GM12878 (cell line): Measurements from ENCODE around the gene ELL2. TPM values are rescaled to one million over a fixed set of nuclear protein-coding genes. Genes with fewer than 3 reads are reported as not detected.
A peak's percentile ranks its signal among the peaks of the same experiment; 100 is the strongest.

Experiments used
- ATAC-seq: fragments of 200-7000 bp; cut with Tn5 transposase; 3 replicates; pipeline ENCODE4 v1.9.1; 2020; ENCODE audit warnings: mild to moderate bottlenecking, moderate library complexity
- BruUV-seq: library from RNA; stranded (reverse); fragments of 400-500 nt; replicated peaks from 2 replicates; lab custom pipeline; 2021; lab: Mats Ljungman, UMichigan
- CTCF ChIA-PET: fragments of 300-600 bp; sonication (Branson Sonifier 250); formaldehyde crosslinking; extraction: SDS; loops from one replicate; lab custom pipeline; 2021; ENCODE audit warnings: inconsistent platforms; lab: Yijun Ruan, JAX
- POLR2A ChIA-PET: fragments of 350-600 bp; formaldehyde crosslinking; extraction: SDS; loops from one replicate; lab custom pipeline; 2021; ENCODE audit warnings: inconsistent platforms; lab: Charles Lee
- RAD21 ChIA-PET: fragments of 300-600 bp; sonication (Branson Sonifier 250); formaldehyde crosslinking; loops from one replicate; lab custom pipeline; 2023; ENCODE audit warnings: antibody characterized with exemption; ENCODE audit not compliant: unreplicated experiment; lab: Charles Lee
- SMC1A ChIA-PET: fragments of 300-600 bp; sonication (Branson Sonifier 250); formaldehyde crosslinking; loops from one replicate; lab custom pipeline; 2023; ENCODE audit not compliant: unreplicated experiment, uncharacterized antibody; lab: Charles Lee
- DNase-seq: peaks from one replicate; pipeline ENCODE4 v3.0.0-alpha.2; 2011; ENCODE audit warnings: low read depth, low spot score
- FAIRE-seq: peaks from 3 replicates; lab custom pipeline; 2011; peaks lifted over from hg19 to GRCh38; lab: Jason Lieb, UNC
- H2AFZ ChIP-seq: 2 replicates; pipeline ENCODE4 v1.6.0; 2011; ENCODE audit warnings: low read depth, low read length, control low read depth; ENCODE audit not compliant: control insufficient read depth
- H3K27ac ChIP-seq: 2 replicates; pipeline ENCODE4 v1.5.1; 2011; ENCODE audit warnings: control low read depth; ENCODE audit not compliant: control insufficient read depth, insufficient read depth
- H3K27me3 ChIP-seq, 2 experiments: replicated peaks in 1 of 2; 2 replicates each; pipeline versions ENCODE4 v1.6.0 to v1.6.1; 2011; ENCODE audit warnings: low read length in 1 of 2; ENCODE audit not compliant: control insufficient read depth in 2 of 2, insufficient read depth in 2 of 2
- H3K36me3 ChIP-seq, 2 experiments: 2 replicates each; pipeline ENCODE4 v1.5.1; 2011; ENCODE audit warnings: low read length in 1 of 2; ENCODE audit not compliant: control insufficient read depth in 2 of 2, insufficient read depth in 2 of 2
- H3K4me1 ChIP-seq: 2 replicates; pipeline ENCODE4 v1.6.1; 2011; ENCODE audit warnings: mild to moderate bottlenecking, low read length, moderate library complexity, mixed read lengths; ENCODE audit not compliant: control insufficient read depth, insufficient read depth
- H3K4me2 ChIP-seq: 2 replicates; pipeline ENCODE4 v1.6.0; 2011; ENCODE audit warnings: control low read depth; ENCODE audit not compliant: control insufficient read depth, insufficient read depth
- H3K4me3 ChIP-seq: fragments of 200-600 bp; sonication (generic); 2 replicates; pipeline ENCODE4 v1.5.1; 2016
- H3K79me2 ChIP-seq: 2 replicates; pipeline ENCODE4 v1.6.0; 2011; ENCODE audit warnings: low read length; ENCODE audit not compliant: control insufficient read depth, insufficient read depth
- H3K9ac ChIP-seq: 2 replicates; pipeline ENCODE4 v1.8.0; 2011; ENCODE audit warnings: low read length, control low read depth, mixed read lengths; ENCODE audit not compliant: control insufficient read depth, insufficient read depth
- H3K9me3 ChIP-seq: replicated peaks from 3 replicates; pipeline ENCODE4 v1.5.1; 2011; ENCODE audit warnings: mild to moderate bottlenecking, low read length; ENCODE audit not compliant: control insufficient read depth, insufficient read depth
- H4K20me1 ChIP-seq: 2 replicates; pipeline ENCODE4 v1.6.0; 2011; ENCODE audit not compliant: control insufficient read depth, insufficient read depth
- BACH1 ChIP-seq: fragments of 450-650 bp; IDR thresholded peaks from 2 replicates; pipeline ENCODE4 v1.6.1; 2017; ENCODE audit warnings: mild to moderate bottlenecking, borderline replicate concordance
- BCL11A ChIP-seq: IDR thresholded peaks from 2 replicates; pipeline ENCODE4 v1.6.1; 2011; ENCODE audit warnings: low read depth, low read length
- BHLHE40 ChIP-seq, 2 experiments: fragments of 450-650 bp in 1 of 2; IDR thresholded peaks; 2 replicates each; pipeline ENCODE4 v1.6.1; 2011 to 2017; ENCODE audit warnings: low read depth in 2 of 2, borderline replicate concordance in 1 of 2, improper control_type of control experiment in 1 of 2, low read length in 1 of 2, mild to moderate bottlenecking in 1 of 2
- CBX5 ChIP-seq: sonication (generic); IDR thresholded peaks from 2 replicates; pipeline ENCODE4 v1.6.1; 2016; ENCODE audit warnings: low read depth, moderate library complexity, mild to moderate bottlenecking, inconsistent platforms
- CHD4 ChIP-seq: fragments of 200-600 bp; sonication (generic); IDR thresholded peaks from 2 replicates; pipeline ENCODE4 v1.6.1; 2016; ENCODE audit warnings: mild to moderate bottlenecking
- E2F4 ChIP-seq: IDR thresholded peaks from 2 replicates; pipeline ENCODE4 v1.6.1; 2012; ENCODE audit warnings: low read depth, low read length, improper control_type of control experiment
- FOS ChIP-seq: IDR thresholded peaks from 3 replicates; pipeline ENCODE4 v1.6.1; 2011; ENCODE audit warnings: borderline replicate concordance; ENCODE audit not compliant: insufficient read length; ENCODE audit errors: extremely low read depth
- HDAC6 ChIP-seq: fragments of 200-600 bp; sonication (generic); IDR thresholded peaks from one replicate; pipeline ENCODE4 v1.8.0; 2017; ENCODE audit warnings: antibody characterized with exemption; ENCODE audit not compliant: unreplicated experiment
- KLF5 ChIP-seq: fragments of 450-650 bp; IDR thresholded peaks from 2 replicates; pipeline ENCODE4 v1.6.1; 2014; ENCODE audit warnings: mild to moderate bottlenecking; ENCODE audit not compliant: partially characterized antibody
- MYB ChIP-seq: fragments of 150-350 bp; IDR thresholded peaks from 2 replicates; pipeline ENCODE4 v1.6.1; 2014; ENCODE audit warnings: mild to moderate bottlenecking, low read depth, low read length, borderline replicate concordance
- PAX8 ChIP-seq: fragments of 450-650 bp; IDR thresholded peaks from 2 replicates; pipeline ENCODE4 v1.6.1; 2017; ENCODE audit warnings: mild to moderate bottlenecking, moderate library complexity
- SIN3A ChIP-seq: IDR thresholded peaks from 2 replicates; pipeline ENCODE4 v1.6.1; 2012; ENCODE audit warnings: low read depth, low read length, improper control_type of control experiment
- SUZ12 ChIP-seq: fragments of 200-600 bp; sonication (generic); IDR thresholded peaks from one replicate; pipeline ENCODE4 v1.6.1; 2018; ENCODE audit warnings: antibody characterized with exemption, mild to moderate bottlenecking; ENCODE audit not compliant: unreplicated experiment
- TCF3 ChIP-seq: IDR thresholded peaks from 2 replicates; pipeline ENCODE4 v1.6.1; 2012; ENCODE audit warnings: low read depth, mild to moderate bottlenecking, low read length, borderline replicate concordance; ENCODE audit not compliant: insufficient read depth
- YBX1 ChIP-seq: fragments of 450-650 bp; IDR thresholded peaks from 2 replicates; pipeline ENCODE4 v1.6.1; 2016; ENCODE audit warnings: antibody characterized with exemption
- WGBS: methylation state at CpG from one replicate; pipeline ENCODE4 v1.1.6; 2016; ENCODE audit warnings: low lambda C conversion rate; ENCODE audit not compliant: insufficient replicate concordance, insufficient coverage; ENCODE audit errors: missing lambda C conversion rate; 5-methylcytosine and 5-hydroxymethylcytosine counted together
- in situ Hi-C: fragments of 300-500 bp; cut with MboI; formaldehyde crosslinking; loops from 9 replicates; pipeline ENCODE4 v1.14.3; 2018; ENCODE audit warnings: mixed read lengths
- intact Hi-C: fragments of 100-400 bp; cut with micrococcal nuclease; formaldehyde crosslinking; loops from one replicate; pipeline ENCODE4 v1.14.2; 2022; ENCODE audit not compliant: unreplicated experiment
- polyA plus RNA-seq, 11 experiments: library from polyadenylated mRNA; depleted of rRNA in 4 of 11; unstranded in 6 of 11; stranded (reverse) in 5 of 11; fragments of >200 nt; fragmentation: Nextera tagmentation in 4 of 11; fragmentation: Illumina TruSeq in 1 of 11; extraction: Ambion mirVana in 4 of 11; extraction: Trizol in 1 of 11; gene quantifications; 1 replicate in 1 of 11; 2 replicates in 10 of 11; pipeline versions ENCODE4 v1.2.1 to v1.2.3, GENCODE V29; 2011 to 2016; ENCODE audit warnings: inconsistent platforms in 2 of 11, missing spikeins in 2 of 11, low read depth in 1 of 11
- total RNA-seq, 4 experiments: library from RNA; depleted of rRNA in 3 of 4; stranded (reverse); fragments of >200 nt in 3 of 4; fragmentation: Illumina TruSeq in 1 of 4; extraction: Trizol in 1 of 4; gene quantifications; 2 replicates each; pipeline versions ENCODE4 v1.2.1 to v1.2.3, GENCODE V29; 2013 to 2021

ELL2 gene
- total and polyA plus RNA-seq, 10 of the 15 experiments (the other 5 are each of a cell fraction or from before 2014, with no cell fraction given), result 24.2 to 91.4 (median 57.4) TPM

- POLR2A ChIA-PET, result interaction anchor here (0.6 to 4.1 kb wide), 12 partner anchors 9 to 231 kb away, joined by 3 to 20 read pairs (median 4); no protein-coding TSS in a partner anchor
- in situ Hi-C loops, result loop anchor here (5.0 kb wide), 1 partner anchor 92 kb away; no protein-coding TSS in a partner anchor
These were observed 6.9 kb downstream of the ELL2 start for GRCh38 chr5:95954716-95955115.

More at GRCh38 chr5:95954716-95955115, 6.9 kb downstream of the ELL2 start:
- FAIRE-seq, result no peak
- H3K9me3 ChIP-seq, result no peaks in the 10 kb centered on the region; the same call in 2 of the 3 replicates
- no peak for ATAC-seq
- H3K9ac ChIP-seq, result no peak overlapping the region
- no peaks in the 10 kb centered on the region for H3K27me3 ChIP-seq
- intact Hi-C loops, result loop anchor here (10.0 kb wide), 1 partner anchor 310 kb away; the partner anchor contains the start of gene RFESD
- H3K4me3 ChIP-seq, result peak overlapping the region; percentile 36
- TF ChIP-seq BCL11A, result no peak
- no peak for TF ChIP-seq KLF5
- no peak for TF ChIP-seq SUZ12
- no peak for TF ChIP-seq YBX1
- no peak for TF ChIP-seq BHLHE40 (IDR thresholded peaks at IDR 0.05; ENCODE audit: borderline replicate concordance in 1 of 2, low read depth in 2 of 2, low read length in 1 of 2)
- no peak for TF ChIP-seq MYB
- no peak for TF ChIP-seq CHD4
- no peak for TF ChIP-seq HDAC6
- TF ChIP-seq FOS, result no peak
- TF ChIP-seq TCF3, result no peak
- no peak for TF ChIP-seq BACH1
- no peak for TF ChIP-seq SIN3A
- no peak for TF ChIP-seq CBX5
- no peak for TF ChIP-seq PAX8
- no peak for TF ChIP-seq E2F4
- SMC1A ChIA-PET, result interaction anchor here (0.6 to 7.1 kb wide), 14 partner anchors 12 to 467 kb away, joined by 3 to 62 read pairs (median 5); no protein-coding TSS in a partner anchor
- DNase-seq, result no peak
- peaks cover 9% of the 10 kb centered on the region; the same call in 1 of the 2 replicates for H3K4me1 ChIP-seq
- peaks cover 94% of the 10 kb centered on the region for H3K79me2 ChIP-seq
- BruUV-seq, result no TSS peak
- RAD21 ChIA-PET, result interaction anchor here (0.7 to 5.3 kb wide), 15 partner anchors 11 to 381 kb away, joined by 3 to 42 read pairs (median 5); no protein-coding TSS in a partner anchor
- no peak overlapping the region for H3K27ac ChIP-seq
- H4K20me1 ChIP-seq, result no peaks in the 10 kb centered on the region
- WGBS, result 98% methylated on average over 3 of the region's 3 CpGs
- peaks cover 0 to 6% of the 10 kb centered on the region in 2 experiments; a peak in 1 of 4 replicates for H3K36me3 ChIP-seq
- no peak overlapping the region for H3K4me2 ChIP-seq
- no peak overlapping the region for H2AFZ ChIP-seq
- CTCF ChIA-PET, result interaction anchor here (0.6 to 5.8 kb wide), 9 partner anchors 12 to 419 kb away, joined by 3 to 54 read pairs (median 5); no protein-coding TSS in a partner anchor
